GDM1 (cell line): ENCODE data around the gene SLC1A5.
"Not testable (repeated sequence)": the region's sequence is repeated elsewhere in the genome, so short reads cannot be mapped to it uniquely, and the experiment has no call there.

Experiments
- DNase-seq: peaks from one replicate; lab custom pipeline; 2025; lab: John Stamatoyannopoulos, UW

SLC1A5 gene

GRCh38 chr19:46788262-46788967 is at the start of gene SLC1A5:
TSS of gene SLC1A5 (minus strand) at chr19:46788594. CDS start at chr19:46787965, 629 bp downstream.
- peak; percentile 94 for DNase-seq

GRCh38 chr19:46838160-46838559 is 49.8 kb upstream of the SLC1A5 start:
- DNase-seq: no peak

DNA sequence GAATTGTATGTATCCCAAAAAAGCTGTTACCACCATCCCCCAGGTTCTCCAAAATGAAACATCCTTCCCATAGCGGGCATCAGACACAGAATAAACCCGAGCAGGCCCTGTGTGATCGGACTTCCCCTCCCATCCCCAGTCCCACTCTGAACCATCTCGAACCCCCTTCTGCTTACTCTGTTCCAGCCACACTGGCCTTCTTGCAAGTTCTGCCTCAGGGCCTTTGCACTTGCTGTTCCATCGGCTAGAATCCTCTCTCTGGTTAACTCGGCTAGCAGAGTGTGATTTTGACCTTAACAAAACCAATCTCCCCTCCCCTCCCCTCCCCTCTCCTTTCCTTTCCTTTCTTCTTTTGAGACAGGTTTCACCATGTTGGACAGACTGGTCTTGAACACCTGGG is 46.6 kb upstream of the SLC1A5 start:
- DNase-seq: no peak

- DNase-seq: no peak
Measured at GRCh38 chr19:46834121-46834520, 45.7 kb upstream of the SLC1A5 start.

- no peak for DNase-seq
Measured at GRCh38 chr19:46830864-46831263, 42.5 kb upstream of the SLC1A5 start.

DNA sequence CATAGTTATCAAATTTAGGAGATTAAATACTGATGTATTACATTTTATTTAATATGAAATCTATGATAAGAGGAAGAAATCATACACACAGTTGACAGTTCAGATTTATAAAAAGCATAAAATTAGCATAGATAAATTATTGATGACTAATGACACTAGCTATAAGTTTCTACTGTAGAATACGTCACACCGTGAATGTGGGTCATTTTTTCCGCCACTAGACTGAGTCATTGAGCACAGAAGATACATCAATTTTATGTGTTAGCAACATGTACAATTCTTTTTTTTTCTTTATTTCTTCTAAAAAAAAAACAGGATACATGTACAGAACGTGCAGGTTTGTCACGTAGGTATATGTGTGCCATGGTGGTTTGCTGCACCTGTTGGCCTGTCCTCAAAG is 40.1 kb upstream of the SLC1A5 start:
- DNase-seq: no peak

DNA sequence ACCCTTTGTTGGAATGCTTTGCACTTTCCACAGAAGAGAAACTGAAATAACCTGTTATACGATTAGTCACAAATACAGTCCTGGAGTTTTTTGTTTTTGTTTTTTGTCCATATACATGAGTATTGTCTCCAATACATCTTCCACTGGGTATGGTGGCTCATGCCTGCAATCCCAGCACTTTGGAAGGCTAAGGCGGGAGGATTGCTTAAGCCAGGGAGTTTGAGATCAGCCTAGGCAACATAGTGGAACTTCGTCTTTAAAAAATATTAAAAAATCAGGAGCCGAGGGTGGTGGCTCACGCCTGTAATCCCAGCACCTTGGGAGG is 37.3 kb upstream of the SLC1A5 start:
- DNase-seq: no peak

DNA sequence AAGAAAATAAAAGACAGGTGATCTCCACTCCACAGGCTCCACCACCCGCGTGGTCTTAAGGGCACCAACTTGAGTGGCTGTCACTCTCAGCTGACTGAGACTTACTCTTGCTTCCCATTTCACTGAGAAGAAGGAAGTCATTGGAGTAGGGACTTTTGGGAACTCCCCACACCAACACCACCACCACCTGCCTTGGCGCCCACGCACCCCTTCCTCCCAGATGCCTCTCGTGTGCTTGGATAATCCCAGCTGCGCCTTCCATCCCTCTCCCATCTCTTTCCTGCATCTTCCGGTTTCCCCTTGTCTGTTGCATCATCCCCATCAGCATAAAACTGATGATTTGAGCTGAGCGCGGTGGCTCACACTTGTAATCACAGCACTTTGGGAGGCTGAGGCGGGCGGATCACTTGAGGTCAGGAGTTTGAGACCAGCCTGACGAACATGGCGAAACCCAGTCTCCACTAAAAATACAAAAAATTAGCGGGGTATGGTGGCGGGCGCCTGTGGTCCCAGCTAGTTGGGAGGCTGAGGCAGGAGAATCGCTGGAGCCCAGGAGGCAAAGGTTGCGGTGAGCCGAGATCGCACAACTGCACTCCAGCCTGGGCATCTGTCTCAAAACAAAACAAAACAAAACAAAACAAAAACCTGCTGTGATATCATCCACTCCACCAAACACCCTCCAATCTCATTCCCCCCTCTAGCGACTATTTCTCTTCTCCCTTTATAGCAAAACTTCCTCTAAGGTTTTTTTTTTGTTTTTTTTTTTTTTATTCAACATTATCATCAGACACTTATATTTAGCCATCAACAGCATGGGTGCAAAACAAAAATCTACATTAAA is 36.7 kb upstream of the SLC1A5 start:
- no peak for DNase-seq

DNA sequence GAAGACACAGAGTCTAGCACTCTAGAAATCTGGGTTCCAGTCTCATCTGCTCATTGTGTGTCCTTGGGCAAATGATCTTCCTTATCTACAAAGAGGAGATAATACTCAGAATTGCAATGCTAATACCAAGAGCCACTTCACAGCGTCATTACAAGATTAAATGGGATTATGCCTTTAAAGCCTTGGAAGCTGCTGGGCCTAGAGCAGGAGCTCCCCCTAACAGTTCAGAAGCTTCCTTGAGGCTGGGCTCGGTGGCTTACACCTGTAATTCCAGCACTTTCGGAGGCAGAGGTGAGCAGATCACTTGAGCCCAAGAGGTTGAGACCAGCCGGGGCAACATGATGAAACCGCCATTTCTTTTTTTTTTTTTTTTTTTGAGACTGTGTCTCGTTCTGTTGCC is 34.7 kb upstream of the SLC1A5 start:
- DNase-seq: no peak

DNA sequence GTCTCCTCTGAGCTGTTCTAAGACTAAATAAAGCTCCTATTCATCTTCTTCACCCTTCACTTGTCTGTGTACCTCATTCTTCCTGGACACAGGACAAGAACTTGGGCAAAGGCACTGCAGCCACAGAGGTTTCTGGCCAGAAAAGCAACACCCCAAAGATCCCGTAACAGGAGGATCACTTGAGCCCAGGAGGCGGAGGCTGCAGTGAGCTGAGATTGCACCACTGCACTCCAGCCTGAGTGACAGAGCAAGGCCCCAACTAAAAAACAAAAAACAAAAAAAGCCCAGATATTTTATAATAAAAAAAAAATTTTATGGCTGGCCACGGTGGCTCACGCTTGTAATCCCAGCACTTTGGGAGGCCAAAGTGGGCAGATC is 34.0 kb upstream of the SLC1A5 start:
- not testable (repeated sequence) for DNase-seq

- no peak for DNase-seq
Measured at GRCh38 chr19:46821512-46822409, 33.4 kb upstream of the SLC1A5 start.

DNA sequence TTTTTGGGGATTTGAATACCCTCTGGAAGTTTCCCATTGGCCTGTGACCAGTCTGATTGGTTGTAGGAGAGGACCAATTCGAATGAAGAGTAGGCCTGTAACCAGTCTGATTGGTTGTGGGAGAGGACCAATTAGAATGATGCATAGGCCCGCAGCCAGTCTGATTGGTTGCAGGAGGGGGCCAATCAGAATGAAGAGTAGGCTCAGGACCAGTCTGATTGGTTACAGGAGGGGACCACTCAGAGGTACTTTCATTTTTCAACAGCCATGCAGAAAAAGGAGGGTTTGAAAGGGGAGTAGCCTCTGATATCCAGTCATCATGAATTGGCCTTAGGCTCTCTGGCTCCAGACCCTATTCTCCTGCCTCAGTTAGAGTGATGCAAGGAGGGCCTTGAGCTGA is 30.4 kb upstream of the SLC1A5 start:
- DNase-seq: peak; percentile 37

GRCh38 chr19:46815833-46816627 is 27.6 kb upstream of the SLC1A5 start:
- no peak for DNase-seq

DNA sequence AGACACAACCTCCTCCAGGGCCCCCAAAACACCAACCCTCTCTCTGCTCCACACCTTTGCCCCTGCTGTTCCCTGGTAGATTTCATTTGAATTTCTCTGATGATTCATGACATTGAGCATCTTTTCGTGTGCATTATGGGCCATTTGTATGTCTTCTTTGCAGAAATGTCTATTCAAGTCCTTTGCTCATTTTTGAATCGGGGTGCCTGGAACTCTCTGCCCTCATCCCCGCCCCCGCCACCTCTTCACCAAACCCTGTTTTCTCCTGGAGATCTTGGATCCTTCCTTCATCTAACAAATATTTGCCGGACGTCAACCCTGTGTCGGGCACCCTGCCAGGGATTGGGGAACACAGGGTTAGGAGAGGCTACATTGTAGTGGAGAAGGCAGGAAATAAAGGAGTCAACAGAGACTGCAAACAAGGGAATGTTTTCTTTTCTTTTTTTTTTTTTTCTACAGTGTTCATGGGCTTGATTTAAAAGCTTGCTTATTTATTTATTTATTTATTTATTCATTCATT is 25.5 kb upstream of the SLC1A5 start:
- DNase-seq: no peak

GRCh38 chr19:46812977-46813838 is 24.8 kb upstream of the SLC1A5 start:
- DNase-seq: no peak

DNA sequence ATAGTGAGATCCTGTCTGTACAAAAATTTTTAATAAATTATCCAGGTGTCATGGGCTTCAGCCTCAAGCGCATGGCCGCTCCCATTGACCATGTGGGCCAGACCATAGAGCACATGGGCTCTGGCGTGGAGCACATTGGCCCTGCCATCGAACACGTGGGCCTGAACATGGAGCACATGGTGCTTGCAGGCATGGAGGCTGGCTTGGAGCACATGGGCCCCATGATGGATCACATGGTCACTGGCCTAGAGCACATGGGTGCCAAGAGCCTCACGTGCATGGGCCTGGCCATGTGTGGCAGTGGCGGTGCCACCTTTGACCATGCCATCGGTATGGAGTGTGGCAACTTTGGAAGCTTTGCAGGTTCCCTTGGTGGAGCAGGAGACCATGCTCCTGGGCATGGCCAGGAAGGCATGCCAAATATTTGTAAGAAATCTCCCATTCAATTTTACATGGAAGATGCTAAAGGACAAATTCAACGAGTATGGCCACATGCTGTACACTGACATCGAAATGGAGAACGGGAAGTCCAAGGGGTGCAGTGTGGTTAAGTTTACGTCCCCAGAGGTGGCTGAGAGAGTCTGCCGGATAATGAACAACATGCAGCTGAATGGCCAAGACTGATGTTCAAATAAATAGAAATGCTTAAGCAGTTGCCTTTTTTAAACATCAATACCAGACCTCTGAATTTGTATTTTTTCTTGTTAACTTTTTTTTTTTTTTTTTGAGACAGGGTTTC is 21.3 kb upstream of the SLC1A5 start:
- no peak for DNase-seq

DNA sequence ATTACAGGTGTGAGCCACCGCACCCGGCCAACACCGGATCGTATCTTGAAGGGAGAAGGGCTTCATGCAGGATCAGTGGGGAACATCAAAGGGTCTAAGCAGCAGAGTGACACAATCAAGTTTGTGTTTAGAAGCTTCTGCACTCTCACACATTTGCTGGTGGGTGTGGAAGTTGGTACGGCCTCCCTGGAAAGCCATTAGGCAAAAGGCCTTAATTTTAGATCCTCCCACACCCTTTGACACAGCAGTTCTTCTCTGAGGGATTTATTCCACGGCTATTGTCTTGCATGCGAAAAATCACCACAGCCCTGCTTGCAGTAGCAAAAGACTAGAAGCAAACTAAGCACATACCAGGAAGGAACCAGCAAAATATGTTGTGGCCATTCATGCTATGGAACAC is 18.3 kb upstream of the SLC1A5 start:
- no peak for DNase-seq

DNA sequence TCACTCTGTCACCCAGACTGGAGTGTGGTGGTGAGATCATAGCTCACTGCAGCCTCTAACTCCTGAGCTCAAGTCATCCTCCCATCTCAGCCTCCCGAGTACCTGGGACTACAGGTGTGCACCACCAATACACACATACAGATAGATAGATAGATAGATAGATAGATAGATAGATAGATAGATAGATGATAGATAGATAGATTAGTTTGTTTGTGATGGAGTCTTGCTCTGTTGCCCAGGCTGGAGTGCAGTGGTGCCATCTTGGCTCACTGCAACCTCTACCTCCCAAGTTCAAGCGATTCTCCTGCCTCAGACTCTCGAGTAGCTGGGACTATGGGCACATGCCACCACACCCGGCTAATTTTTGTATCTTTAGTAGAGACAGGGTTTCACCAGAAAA is 16.0 kb upstream of the SLC1A5 start:
- DNase-seq: not testable (repeated sequence)

DNA sequence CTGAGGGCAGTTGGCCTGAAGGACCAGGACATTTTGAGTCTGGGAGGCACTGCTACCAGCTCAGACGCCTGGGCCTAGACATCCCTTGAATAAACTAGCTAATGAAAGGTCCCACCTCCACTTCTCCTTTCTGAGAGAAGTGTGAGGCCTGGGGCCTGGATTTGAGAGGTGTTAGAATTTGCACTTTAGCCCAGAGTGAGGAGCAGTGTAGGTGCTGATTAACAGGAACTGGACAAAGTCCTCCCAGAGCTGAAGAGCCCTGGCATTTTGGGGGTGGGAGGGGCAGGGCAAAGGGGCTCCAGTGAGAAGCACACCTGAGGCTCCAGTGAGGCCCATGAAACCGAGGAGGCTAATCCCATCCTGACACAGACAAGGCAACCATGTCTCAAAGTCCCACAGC is 15.2 kb upstream of the SLC1A5 start:
- DNase-seq: no peak

DNA sequence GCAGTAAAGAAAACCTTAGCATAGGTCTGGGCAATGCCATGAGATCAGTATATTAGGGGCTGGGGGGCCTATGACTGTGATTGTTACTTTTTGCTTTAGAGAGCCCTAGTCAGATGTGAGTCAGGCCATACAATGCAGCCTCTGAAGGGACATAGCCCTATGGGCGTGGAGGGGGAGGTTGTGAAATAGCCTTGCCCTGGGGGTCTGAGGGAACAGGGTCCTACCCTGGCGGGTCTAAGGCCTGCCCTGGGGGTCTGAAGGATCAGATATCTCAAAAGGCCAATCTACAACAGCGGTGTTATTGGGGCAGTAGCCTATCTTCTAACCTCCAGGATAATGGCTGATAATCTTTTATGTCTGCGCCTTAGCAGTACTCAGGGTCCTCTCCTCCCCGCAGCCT is 13.8 kb upstream of the SLC1A5 start:
- DNase-seq: no peak
